HepG2 (cell line): ENCODE results near the gene GGNBP2. TPM values are rescaled to one million over a fixed set of nuclear protein-coding genes. Genes with fewer than 3 reads are reported as not detected.
A peak's percentile ranks its signal among the peaks of the same experiment; 100 is the strongest.

Experiments
- ARNT2 ChIP-seq: sonication (generic); formaldehyde crosslinking; IDR thresholded peaks from 2 replicates; pipeline ENCODE4 v1.8.0; 2022; ENCODE audit warnings: mild to moderate bottlenecking, low read depth, missing genetic modification reagents, moderate library complexity
- ARNTL ChIP-seq: sonication (generic); formaldehyde crosslinking; IDR thresholded peaks from 2 replicates; pipeline ENCODE4 v1.4.0; 2020; ENCODE audit warnings: mild to moderate bottlenecking, missing genetic modification reagents
- ATF7-NPFF ChIP-seq: sonication (generic); formaldehyde crosslinking; IDR thresholded peaks from 2 replicates; pipeline ENCODE4 v1.8.1; 2023; ENCODE audit warnings: mild to moderate bottlenecking, low read depth, missing genetic modification reagents, moderate library complexity
- CHD2 ChIP-seq: IDR thresholded peaks from 2 replicates; pipeline ENCODE4 v1.6.1; 2011; ENCODE audit warnings: low read depth, low read length, improper control_type of control experiment
- ELF3 ChIP-seq: IDR thresholded peaks from 2 replicates; pipeline ENCODE4 v1.6.1; 2016; ENCODE audit warnings: missing genetic modification reagents, missing compliant biosample characterization
- GABPB1 ChIP-seq: IDR thresholded peaks from 2 replicates; pipeline ENCODE4 v1.6.1; 2016; ENCODE audit warnings: mild to moderate bottlenecking, missing genetic modification reagents, moderate library complexity, missing compliant biosample characterization
- HIVEP1 ChIP-seq: sonication (generic); formaldehyde crosslinking; IDR thresholded peaks from 2 replicates; pipeline ENCODE4 v1.4.0; 2020; ENCODE audit warnings: mild to moderate bottlenecking, missing genetic modification reagents
- IKZF1 ChIP-seq: fragments of 450-650 bp; IDR thresholded peaks from 2 replicates; pipeline ENCODE4 v1.7.1; 2016
- MAFF ChIP-seq: IDR thresholded peaks from 2 replicates; pipeline ENCODE4 v1.6.1; 2011; ENCODE audit warnings: low read depth, low read length, improper control_type of control experiment
- MTF2 ChIP-seq: sonication (generic); formaldehyde crosslinking; IDR thresholded peaks from 2 replicates; pipeline ENCODE4 v1.5.0; 2020; ENCODE audit warnings: missing genetic modification reagents, borderline replicate concordance
- NFIB ChIP-seq: sonication (generic); formaldehyde crosslinking; IDR thresholded peaks from 2 replicates; pipeline ENCODE4 v1.9.0; 2021; ENCODE audit warnings: missing genetic modification reagents, mild to moderate bottlenecking, borderline replicate concordance
- NFKBIZ ChIP-seq: IDR thresholded peaks from 2 replicates; pipeline ENCODE4 v1.6.1; 2018; ENCODE audit warnings: missing genetic modification reagents, missing compliant biosample characterization
- NFYB ChIP-seq: sonication (generic); formaldehyde crosslinking; IDR thresholded peaks from 2 replicates; pipeline ENCODE4 v1.4.0; 2020; ENCODE audit warnings: missing genetic modification reagents
- NR2F6 ChIP-seq, 2 experiments: IDR thresholded peaks; 2 replicates each; pipeline ENCODE4 v1.6.1; 2016; ENCODE audit warnings: antibody characterized with exemption in 1 of 2, mild to moderate bottlenecking in 1 of 2
- TERF1 ChIP-seq: sonication (generic); formaldehyde crosslinking; IDR thresholded peaks from 2 replicates; pipeline ENCODE4 v1.8.0; 2022; ENCODE audit warnings: mild to moderate bottlenecking, missing genetic modification reagents, moderate library complexity
- ZBTB33 ChIP-seq: sonication (generic); formaldehyde crosslinking; IDR thresholded peaks from 2 replicates; pipeline ENCODE4 v1.4.0; 2020; ENCODE audit warnings: missing genetic modification reagents
- ZBTB39 ChIP-seq: sonication (generic); formaldehyde crosslinking; IDR thresholded peaks from 2 replicates; pipeline ENCODE4 v1.5.0; 2020; ENCODE audit warnings: missing genetic modification reagents
- ZNF674 ChIP-seq: sonication (generic); formaldehyde crosslinking; IDR thresholded peaks from 2 replicates; pipeline ENCODE4 v1.5.0; 2020; ENCODE audit warnings: low read depth, mild to moderate bottlenecking, missing genetic modification reagents
- ZNF709 ChIP-seq: sonication (generic); formaldehyde crosslinking; IDR thresholded peaks from 2 replicates; pipeline ENCODE4 v1.5.0; 2020; ENCODE audit warnings: mild to moderate bottlenecking, missing genetic modification reagents
- ZNF747 ChIP-seq: sonication (generic); formaldehyde crosslinking; IDR thresholded peaks from 2 replicates; pipeline ENCODE4 v1.8.1; 2023; ENCODE audit warnings: missing genetic modification reagents, mild to moderate bottlenecking, borderline replicate concordance
- ZNF780A ChIP-seq: sonication (generic); formaldehyde crosslinking; IDR thresholded peaks from 2 replicates; pipeline ENCODE4 v1.8.0; 2022; ENCODE audit warnings: mild to moderate bottlenecking, missing genetic modification reagents, moderate library complexity
- polyA plus RNA-seq, 8 experiments: library from polyadenylated mRNA; depleted of rRNA in 3 of 8; stranded (reverse) in 7 of 8; unstranded in 1 of 8; fragments of >200 nt; fragmentation: Illumina TruSeq in 4 of 8; extraction: Trizol in 4 of 8; gene quantifications; 2 replicates each; pipeline versions ENCODE4 v1.2.1 to v1.2.3, GENCODE V29; 2011 to 2016; ENCODE audit warnings: low read depth in 4 of 8, missing spikeins in 1 of 8, mixed read lengths in 1 of 8; ENCODE audit not compliant: insufficient read depth in 1 of 8
- total RNA-seq, 5 experiments: library from RNA; depleted of rRNA; stranded (reverse); fragments of >200 nt; fragmentation: Illumina TruSeq; extraction: Trizol; gene quantifications; 2 replicates each; pipeline ENCODE4 v1.2.3, GENCODE V29; 2016; ENCODE audit warnings: low read depth in 1 of 5

The GGNBP2 gene
- total and polyA plus RNA-seq, 2 of the 13 experiments (the other 11 are each of a cell fraction or from before 2014, with no cell fraction given) = 53.3 to 84.2 TPM

- TF ChIP-seq ARNTL (CRISPR knock-in tag) = 0 out of 2 replicates have a peak, but pooled peaks have one; percentile 7
- no peak for TF ChIP-seq ZNF674
- peak; percentile 66; the same call in 1 of the 2 replicates for TF ChIP-seq ELF3 (CRISPR knock-in tag)
- TF ChIP-seq ZBTB33 (CRISPR knock-in tag) = no peak
- no peak for TF ChIP-seq IKZF1
- TF ChIP-seq MTF2 (CRISPR knock-in tag) = no peak; the same call in 1 of the 2 replicates
- no peak; the same call in 1 of the 2 replicates for TF ChIP-seq MAFF
- TF ChIP-seq ZNF780A (CRISPR knock-in tag) = no peak
- peak; percentile 31; the same call in 1 of the 2 replicates for TF ChIP-seq ZNF747
- peak; percentile 82 for TF ChIP-seq NFYB (CRISPR knock-in tag)
- peak; percentile 53; the same call in 1 of the 2 replicates for TF ChIP-seq HIVEP1
- 0 out of 2 replicates have a peak, but pooled peaks have one; percentile 6 for TF ChIP-seq ZBTB39
- no peak for TF ChIP-seq NR2F6 (IDR thresholded peaks at IDR 0.05)
- no peak; the same call in 1 of the 2 replicates for TF ChIP-seq NR2F6 (CRISPR knock-in tag; IDR thresholded peaks at IDR 0.05)
- TF ChIP-seq GABPB1 = peak; percentile 86
- TF ChIP-seq TERF1 (CRISPR knock-in tag) = no peak
- no peak for TF ChIP-seq NFIB
- peak; percentile 85 for TF ChIP-seq ATF7-NPFF (CRISPR knock-in tag)
- peak; percentile 80 for TF ChIP-seq ZNF709 (CRISPR knock-in tag)
- no peak; the same call in 1 of the 2 replicates for TF ChIP-seq NFKBIZ (CRISPR knock-in tag)
- peak; percentile 96 for TF ChIP-seq CHD2
- peak; percentile 72; the same call in 1 of the 2 replicates for TF ChIP-seq ARNT2
Measured at GRCh38 chr17:36545465-36546417, 1.0 kb downstream of the GGNBP2 start (continued).
